Spleen (tissue), 11 donors: Measurements from ENCODE around the gene DNAJB8. TPM values are rescaled to one million over a fixed set of nuclear protein-coding genes. Genes with fewer than 3 reads are reported as not detected.

Source experiments
- DNase-seq: peaks from one replicate; pipeline ENCODE4 v3.0.0-alpha.2; 2020
- H3K27ac ChIP-seq, 8 donors: fragments of 200-600 bp; sonication (generic) in 7 of 8; 1 replicate in 4 of 8; 2 replicates in 4 of 8; pipeline versions ENCODE4 v1.5.0 to v1.8.0; 2016 to 2021; ENCODE audit warnings: inconsistent platforms in 4 of 8, mild to moderate bottlenecking in 4 of 8, moderate library complexity in 1 of 8
- H3K27me3 ChIP-seq, 7 donors: fragments of 200-600 bp; sonication (generic) in 6 of 7; replicated peaks in 1 of 7; 1 replicate in 4 of 7; 2 replicates in 3 of 7; pipeline versions ENCODE4 v1.5.0 to v1.8.0; 2016 to 2021; ENCODE audit warnings: inconsistent platforms in 3 of 7, mild to moderate bottlenecking in 1 of 7
- H3K36me3 ChIP-seq, 6 donors: fragments of 200-600 bp; sonication (generic) in 5 of 6; 1 replicate in 4 of 6; 2 replicates in 2 of 6; pipeline versions ENCODE4 v1.5.0 to v1.8.0; 2016 to 2021; ENCODE audit warnings: inconsistent platforms in 2 of 6
- H3K4me1 ChIP-seq, 6 donors: fragments of 200-600 bp; sonication (generic) in 5 of 6; 1 replicate in 3 of 6; 2 replicates in 3 of 6; pipeline versions ENCODE4 v1.5.0 to v1.8.0; 2016 to 2021; ENCODE audit warnings: inconsistent platforms in 3 of 6
- H3K4me3 ChIP-seq, 8 donors: fragments of 200-600 bp; sonication (generic) in 7 of 8; 1 replicate in 4 of 8; 2 replicates in 4 of 8; pipeline versions ENCODE4 v1.5.0 to v1.8.0; 2016 to 2021; ENCODE audit warnings: inconsistent platforms in 4 of 8, mild to moderate bottlenecking in 4 of 8, moderate library complexity in 2 of 8
- H3K9me3 ChIP-seq, 8 donors: fragments of 200-600 bp; sonication (generic) in 7 of 8; 1 replicate in 4 of 8; 2 replicates in 4 of 8; pipeline versions ENCODE4 v1.5.0 to v1.8.0; 2016 to 2021; ENCODE audit warnings: inconsistent platforms in 4 of 8
- CTCF ChIP-seq, 11 experiments: fragments of 200-600 bp in 7 of 11; fragments of 450-650 bp in 4 of 11; sonication (generic) in 4 of 11; IDR thresholded peaks in 8 of 11; conservative IDR thresholded peaks in 3 of 11; 1 replicate in 7 of 11; 2 replicates in 4 of 11; pipeline versions ENCODE4 v1.4.0 to v1.8.0; 2016 to 2021; ENCODE audit warnings: antibody characterized with exemption in 11 of 11, inconsistent platforms in 4 of 11, mild to moderate bottlenecking in 1 of 11
- POLR2A ChIP-seq, 3 donors: fragments of 450-650 bp; IDR thresholded peaks; one replicate each; pipeline ENCODE4 v1.5.1; 2017; ENCODE audit warnings: antibody characterized with exemption in 3 of 3, mild to moderate bottlenecking in 1 of 3
- POLR2AphosphoS5 ChIP-seq, 3 donors: sonication (generic); formaldehyde crosslinking; IDR thresholded peaks; one replicate each; pipeline ENCODE4 v1.5.1; 2017; ENCODE audit warnings: antibody characterized with exemption in 3 of 3
- WGBS, 5 donors: extraction: QIAGEN DNeasy Blood & Tissue Kit in 3 of 5; methylation state at CpG; one replicate each; pipeline versions ENCODE4 v1.1.5 to v1.1.7; 2013 to 2018; 5-methylcytosine and 5-hydroxymethylcytosine counted together
- intact Hi-C: fragments of 100-400 bp; cut with DNase I; formaldehyde crosslinking; loops from one replicate; pipeline ENCODE4 v1.15.0; 2023; ENCODE audit warnings: low total_unique reads
- polyA plus RNA-seq, 3 donors: library from polyadenylated mRNA; stranded (reverse); fragments of 200-250 nt; gene quantifications; one replicate each; pipeline ENCODE4 v1.2.1, GENCODE V29; 2013
- total RNA-seq, 7 donors: library from RNA; depleted of rRNA in 3 of 7; stranded (reverse); fragments of >200 nt in 3 of 7; fragmentation: NEBNext Ultra II Directional in 4 of 7; extraction: Animal tissue kit (Norgen Biotek cat#: 25700) in 4 of 7; gene quantifications; one replicate each; pipeline versions ENCODE4 v1.1.0 to v1.2.1, GENCODE V29; 2016 to 2021
- donor health status: healthy with polysubstance abuse.
- donor health status: DM: no; HTN: no; CAD: no; lungs with moderate emphysema.
- donor health status: DM: no; HTN: no; CAD: no.
- donor health status: Bipolar disorder and iron deficiency.
- donor health status: healthy.
- donor health status: DM: no; HTN: no; CAD: no.
- donor health status: DM: yes; HTN: yes; CAD: no.

The DNAJB8 gene
- total and polyA plus RNA-seq, 10 donors, result not detected

GRCh38 chr3:128497305-128498126 is 30.8 kb upstream of the DNAJB8 start:
- Histone ChIP-seq H3K4me1 (peaks cover 6 to 52% (median 34%) of the 10 kb centered on the region in 6 donors), H3K27me3 (peaks cover 0 to 78% (median 38%) of the 10 kb centered on the region in 7 donors), H3K9me3 (no peaks in the 10 kb centered on the region), H3K4me3 (peak overlapping the region; percentile 35 to 69 (median 58)), H3K27ac (peak overlapping the region in 4 of 8 donors; percentile 15 to 54 (median 50)), H3K36me3 (peaks cover 0 to 1% (median 0%) of the 10 kb centered on the region in 6 donors)
- DNase-seq, result peak; percentile 86
- peak in 2 of 3 donors; percentile 68 to 69 for TF ChIP-seq POLR2AphosphoS5 (IDR thresholded peaks at IDR 0.05)
- peak in 9 of 11 experiments; percentile 44 to 88 (median 71) for TF ChIP-seq CTCF (IDR thresholded peaks at IDR 0.05 in 8 of 11, conservative IDR thresholded peaks at IDR 0.05 in 3 of 11)
- TF ChIP-seq POLR2A (IDR thresholded peaks at IDR 0.05), result no peak
- WGBS, 5 donors, result 8 to 24% (median 9%) methylated on average over 32 to 77 of the region's 77 CpGs
- intact Hi-C loops, result loop anchor here (5.0 kb wide), 1 partner anchor 70 kb away; no protein-coding TSS in a partner anchor

GRCh38 chr3:128496602-128497304 is 30.1 kb upstream of the DNAJB8 start:
- H3K27ac ChIP-seq, result peak overlapping the region in 1 of 8 donors; percentile 15
- intact Hi-C loops, result loop anchor here (5.0 kb wide), 1 partner anchor 69 kb away; no protein-coding TSS in a partner anchor
- DNase-seq, result peak; percentile 74

GRCh38 chr3:128496019-128496601 is 29.4 kb upstream of the DNAJB8 start:
- peaks cover 6 to 66% (median 47%) of the 10 kb centered on the region in 6 donors for H3K4me1 ChIP-seq
- no peak for TF ChIP-seq POLR2A (IDR thresholded peaks at IDR 0.05)
- TF ChIP-seq CTCF (IDR thresholded peaks at IDR 0.05 in 8 of 11, conservative IDR thresholded peaks at IDR 0.05 in 3 of 11), result no peak
- TF ChIP-seq POLR2AphosphoS5 (IDR thresholded peaks at IDR 0.05), result no peak
- H3K4me3 ChIP-seq, result no peak overlapping the region
- H3K27ac ChIP-seq, result no peak overlapping the region
- DNase-seq, result peak; percentile 54
- intact Hi-C loops, result loop anchor here (5.0 kb wide), 1 partner anchor 69 kb away; no protein-coding TSS in a partner anchor
- peaks cover 0 to 9% (median 0%) of the 10 kb centered on the region in 6 donors for H3K36me3 ChIP-seq
- H3K27me3 ChIP-seq, result peaks cover 0 to 92% (median 51%) of the 10 kb centered on the region in 7 donors
- 77 to 86% (median 83%) methylated on average over 20 to 32 of the region's 32 CpGs for WGBS, 5 donors
- H3K9me3 ChIP-seq, result no peaks in the 10 kb centered on the region

More at GRCh38 chr3:128496602-128497304, 30.1 kb upstream of the DNAJB8 start:
- H3K4me1 ChIP-seq, result peaks cover 6 to 60% (median 41%) of the 10 kb centered on the region in 6 donors
- H3K27me3 ChIP-seq, result peaks cover 0 to 85% (median 44%) of the 10 kb centered on the region in 7 donors
- peak overlapping the region in 6 of 8 donors; percentile 48 to 69 (median 58) for H3K4me3 ChIP-seq
- H3K9me3 ChIP-seq, result no peaks in the 10 kb centered on the region
- WGBS, 5 donors, result 75 to 88% (median 85%) methylated on average over 41 to 45 of the region's 45 CpGs
- TF ChIP-seq POLR2AphosphoS5 (IDR thresholded peaks at IDR 0.05) (peak in 1 of 3 donors; percentile 15), CTCF (IDR thresholded peaks at IDR 0.05 in 8 of 11, conservative IDR thresholded peaks at IDR 0.05 in 3 of 11) (no peak)
- H3K36me3 ChIP-seq, result peaks cover 0 to 9% (median 0%) of the 10 kb centered on the region in 6 donors
